ENCODE measurements around the gene DDA1.
"Not testable (repeated sequence)": the region's sequence is repeated elsewhere in the genome, so short reads cannot be mapped to it uniquely, and the experiment has no call there.

DDA1 gene

DNA sequence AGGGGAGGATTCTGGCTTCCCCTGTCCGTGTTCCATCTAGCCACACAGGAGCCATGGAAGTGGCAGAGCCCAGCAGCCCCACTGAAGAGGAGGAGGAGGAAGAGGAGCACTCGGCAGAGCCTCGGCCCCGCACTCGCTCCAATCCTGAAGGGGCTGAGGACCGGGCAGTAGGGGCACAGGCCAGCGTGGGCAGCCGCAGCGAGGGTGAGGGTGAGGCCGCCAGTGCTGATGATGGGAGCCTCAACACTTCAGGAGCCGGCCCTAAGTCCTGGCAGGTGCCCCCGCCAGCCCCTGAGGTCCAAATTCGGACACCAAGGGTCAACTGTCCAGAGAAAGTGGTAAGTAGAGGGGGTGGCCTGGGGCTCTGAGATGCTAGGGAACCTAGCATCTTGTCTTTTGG is 40.6 kb upstream of the DDA1 start (continued):
- no peak for TF ChIP-seq SCRT2 (tag by site-specific recombination; IDR thresholded peaks at IDR 0.05)
- no peak for TF ChIP-seq ZNF23 (tag by site-specific recombination; IDR thresholded peaks at IDR 0.05; ENCODE audit: borderline replicate concordance)
- no peak for TF ChIP-seq ZBTB7A (tag by site-specific recombination; IDR thresholded peaks at IDR 0.05; ENCODE audit: low read depth)
- TF ChIP-seq ZNF391 (tag by site-specific recombination; IDR thresholded peaks at IDR 0.05; ENCODE audit: borderline replicate concordance, low read depth): no peak
- no peak for TF ChIP-seq ZXDB (tag by site-specific recombination; IDR thresholded peaks at IDR 0.05)
- TF ChIP-seq ZNF629 (tag by site-specific recombination; IDR thresholded peaks at IDR 0.05): no peak
- no peak for TF ChIP-seq ZBTB20 (tag by site-specific recombination; IDR thresholded peaks at IDR 0.05)

DNA sequence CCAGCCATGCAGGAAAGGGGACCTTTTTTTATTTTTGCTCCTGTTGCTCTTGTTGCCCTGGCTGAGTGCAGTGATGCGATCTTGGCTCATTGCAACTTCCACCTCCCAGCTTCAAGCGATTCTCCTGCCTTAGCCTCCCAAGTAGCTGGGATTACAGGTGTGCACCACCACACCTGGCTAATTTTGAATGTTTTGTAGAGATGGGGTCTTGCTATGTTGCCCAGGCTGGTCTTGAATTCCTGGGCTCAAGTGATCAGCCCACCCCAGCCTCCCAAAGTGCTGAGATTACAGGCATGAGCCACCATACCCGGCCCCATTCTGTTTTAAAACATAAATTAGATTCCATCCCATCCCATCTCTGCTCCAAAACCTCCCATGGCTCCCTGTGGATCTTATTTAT is 34.5 kb upstream of the DDA1 start:
- CTCF ChIA-PET; H3K27ac ChIP-seq (ENCODE audit: extremely low read depth, low read depth, low read length); H3K4me1 ChIP-seq (ENCODE audit: control insufficient read depth, insufficient read depth, low read length); H3K9me3 ChIP-seq (ENCODE audit: control insufficient read depth, insufficient read depth, low read depth, low read length); H3K4me3 ChIP-seq (ENCODE audit: low read depth, low read length): not testable (repeated sequence)
- H3K36me3 ChIP-seq (ENCODE audit: control insufficient read depth in 2 of 2, insufficient read depth in 1 of 2, low read length in 2 of 2): peaks cover 27 to 70% of the 10 kb centered on the region in 2 experiments
- POLR2A ChIA-PET: interaction anchor here (2.1 kb wide), 1 partner anchor 8 kb away, joined by 5 read pairs; no protein-coding TSS in a partner anchor
- TF ChIP-seq ZNF121 (tag by site-specific recombination; IDR thresholded peaks at IDR 0.05): peak; percentile 83; the same call in 1 of the 2 replicates

DNA sequence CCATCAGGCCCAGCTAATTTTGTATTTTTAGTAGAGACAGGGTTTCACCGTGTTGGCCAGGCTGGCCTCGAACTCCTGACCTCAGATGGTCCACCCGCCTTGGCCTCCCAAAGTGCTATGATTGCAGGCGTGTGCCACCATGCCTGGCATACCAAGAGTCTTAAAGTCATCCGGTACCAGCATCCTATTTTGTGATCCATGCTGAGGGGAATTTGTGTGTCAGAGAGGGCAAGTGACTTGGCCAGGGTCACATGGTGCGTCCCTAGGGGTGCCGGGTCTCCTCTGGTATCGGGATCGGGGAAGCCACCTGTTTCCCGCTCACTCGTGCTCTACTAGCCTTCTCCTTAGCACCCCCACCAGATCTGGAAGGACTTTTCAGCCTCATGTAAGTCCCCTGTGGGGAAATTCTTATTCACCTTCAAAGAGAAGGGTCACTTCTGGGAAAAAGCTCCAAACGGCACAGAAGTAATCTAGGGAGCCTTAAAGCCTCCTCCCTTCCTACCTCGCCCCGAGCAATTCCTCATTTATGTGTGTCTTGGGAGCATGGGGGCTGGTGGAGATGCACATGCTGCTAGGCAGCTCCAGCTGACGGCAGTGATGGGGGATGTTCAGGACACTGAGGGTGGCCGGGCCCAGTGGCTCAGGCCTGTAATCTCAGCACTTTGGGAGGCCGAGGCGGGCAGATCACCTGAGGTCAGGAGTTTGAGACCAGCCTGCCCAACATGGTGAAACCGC is 33.8 kb upstream of the DDA1 start:
- Histone ChIP-seq H3K27ac (ENCODE audit: extremely low read depth, low read depth, low read length) (no peak overlapping the region), H3K4me1 (ENCODE audit: control insufficient read depth, insufficient read depth, low read length) (no peaks in the 10 kb centered on the region), H3K4me3 (ENCODE audit: low read depth, low read length) (no peak overlapping the region), H3K36me3 (ENCODE audit: control insufficient read depth in 2 of 2, insufficient read depth in 1 of 2, low read length in 2 of 2) (peaks cover 27 to 65% of the 10 kb centered on the region in 2 experiments), H3K9me3 (ENCODE audit: control insufficient read depth, insufficient read depth, low read depth, low read length) (no peaks in the 10 kb centered on the region)
- CTCF ChIA-PET: no interaction called here
- POLR2A ChIA-PET: interaction anchor here (2.1 kb wide), 1 partner anchor 9 kb away, joined by 5 read pairs; no protein-coding TSS in a partner anchor
- TF ChIP-seq, protein P1, sequence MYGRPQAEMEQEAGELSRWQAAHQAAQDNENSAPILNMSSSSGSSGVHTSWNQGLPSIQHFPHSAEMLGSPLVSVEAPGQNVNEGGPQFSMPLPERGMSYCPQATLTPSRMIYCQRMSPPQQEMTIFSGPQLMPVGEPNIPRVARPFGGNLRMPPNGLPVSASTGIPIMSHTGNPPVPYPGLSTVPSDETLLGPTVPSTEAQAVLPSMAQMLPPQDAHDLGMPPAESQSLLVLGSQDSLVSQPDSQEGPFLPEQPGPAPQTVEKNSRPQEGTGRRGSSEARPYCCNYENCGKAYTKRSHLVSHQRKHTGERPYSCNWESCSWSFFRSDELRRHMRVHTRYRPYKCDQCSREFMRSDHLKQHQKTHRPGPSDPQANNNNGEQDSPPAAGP (tag by site-specific recombination; IDR thresholded peaks at IDR 0.05): no peak
- TF ChIP-seq ZNF223 (tag by site-specific recombination; IDR thresholded peaks at IDR 0.05) (no peak), ZNF561 (tag by site-specific recombination; IDR thresholded peaks at IDR 0.05; ENCODE audit: borderline replicate concordance) (no peak), ZNF626 (tag by site-specific recombination; IDR thresholded peaks at IDR 0.05) (no peak), SP7 (tag by site-specific recombination; IDR thresholded peaks at IDR 0.05) (no peak), ZBTB17 (tag by site-specific recombination; IDR thresholded peaks at IDR 0.05) (no peak), PRDM1 (tag by site-specific recombination; IDR thresholded peaks at IDR 0.05) (no peak), HOXA7 (CRISPR knock-in tag; IDR thresholded peaks at IDR 0.05; ENCODE audit: borderline replicate concordance) (no peak)
- TF ChIP-seq, protein P2, sequence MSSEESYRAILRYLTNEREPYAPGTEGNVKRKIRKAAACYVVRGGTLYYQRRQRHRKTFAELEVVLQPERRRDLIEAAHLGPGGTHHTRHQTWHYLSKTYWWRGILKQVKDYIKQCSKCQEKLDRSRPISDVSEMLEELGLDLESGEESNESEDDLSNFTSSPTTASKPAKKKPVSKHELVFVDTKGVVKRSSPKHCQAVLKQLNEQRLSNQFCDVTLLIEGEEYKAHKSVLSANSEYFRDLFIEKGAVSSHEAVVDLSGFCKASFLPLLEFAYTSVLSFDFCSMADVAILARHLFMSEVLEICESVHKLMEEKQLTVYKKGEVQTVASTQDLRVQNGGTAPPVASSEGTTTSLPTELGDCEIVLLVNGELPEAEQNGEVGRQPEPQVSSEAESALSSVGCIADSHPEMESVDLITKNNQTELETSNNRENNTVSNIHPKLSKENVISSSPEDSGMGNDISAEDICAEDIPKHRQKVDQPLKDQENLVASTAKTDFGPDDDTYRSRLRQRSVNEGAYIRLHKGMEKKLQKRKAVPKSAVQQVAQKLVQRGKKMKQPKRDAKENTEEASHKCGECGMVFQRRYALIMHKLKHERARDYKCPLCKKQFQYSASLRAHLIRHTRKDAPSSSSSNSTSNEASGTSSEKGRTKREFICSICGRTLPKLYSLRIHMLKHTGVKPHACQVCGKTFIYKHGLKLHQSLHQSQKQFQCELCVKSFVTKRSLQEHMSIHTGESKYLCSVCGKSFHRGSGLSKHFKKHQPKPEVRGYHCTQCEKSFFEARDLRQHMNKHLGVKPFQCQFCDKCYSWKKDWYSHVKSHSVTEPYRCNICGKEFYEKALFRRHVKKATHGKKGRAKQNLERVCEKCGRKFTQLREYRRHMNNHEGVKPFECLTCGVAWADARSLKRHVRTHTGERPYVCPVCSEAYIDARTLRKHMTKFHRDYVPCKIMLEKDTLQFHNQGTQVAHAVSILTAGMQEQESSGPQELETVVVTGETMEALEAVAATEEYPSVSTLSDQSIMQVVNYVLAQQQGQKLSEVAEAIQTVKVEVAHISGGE (tag by site-specific recombination; conservative IDR thresholded peaks at IDR 0.05; ENCODE audit: low read depth): no peak
- TF ChIP-seq, protein P3, sequence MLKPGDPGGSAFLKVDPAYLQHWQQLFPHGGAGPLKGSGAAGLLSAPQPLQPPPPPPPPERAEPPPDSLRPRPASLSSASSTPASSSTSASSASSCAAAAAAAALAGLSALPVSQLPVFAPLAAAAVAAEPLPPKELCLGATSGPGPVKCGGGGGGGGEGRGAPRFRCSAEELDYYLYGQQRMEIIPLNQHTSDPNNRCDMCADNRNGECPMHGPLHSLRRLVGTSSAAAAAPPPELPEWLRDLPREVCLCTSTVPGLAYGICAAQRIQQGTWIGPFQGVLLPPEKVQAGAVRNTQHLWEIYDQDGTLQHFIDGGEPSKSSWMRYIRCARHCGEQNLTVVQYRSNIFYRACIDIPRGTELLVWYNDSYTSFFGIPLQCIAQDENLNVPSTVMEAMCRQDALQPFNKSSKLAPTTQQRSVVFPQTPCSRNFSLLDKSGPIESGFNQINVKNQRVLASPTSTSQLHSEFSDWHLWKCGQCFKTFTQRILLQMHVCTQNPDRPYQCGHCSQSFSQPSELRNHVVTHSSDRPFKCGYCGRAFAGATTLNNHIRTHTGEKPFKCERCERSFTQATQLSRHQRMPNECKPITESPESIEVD (tag by site-specific recombination; IDR thresholded peaks at IDR 0.05): no peak
- TF ChIP-seq, protein P4, sequence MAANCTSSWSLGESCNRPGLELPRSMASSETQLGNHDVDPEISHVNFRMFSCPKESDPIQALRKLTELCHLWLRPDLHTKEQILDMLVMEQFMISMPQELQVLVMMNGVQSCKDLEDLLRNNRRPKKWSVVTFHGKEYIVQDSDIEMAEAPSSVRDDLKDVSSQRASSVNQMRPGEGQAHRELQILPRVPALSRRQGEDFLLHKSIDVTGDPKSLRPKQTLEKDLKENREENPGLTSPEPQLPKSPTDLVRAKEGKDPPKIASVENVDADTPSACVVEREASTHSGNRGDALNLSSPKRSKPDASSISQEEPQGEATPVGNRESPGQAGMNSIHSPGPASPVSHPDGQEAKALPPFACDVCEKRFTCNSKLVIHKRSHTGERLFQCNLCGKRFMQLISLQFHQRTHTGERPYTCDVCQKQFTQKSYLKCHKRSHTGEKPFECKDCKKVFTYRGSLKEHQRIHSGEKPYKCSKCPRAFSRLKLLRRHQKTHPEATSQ (tag by site-specific recombination; IDR thresholded peaks at IDR 0.05): no peak

Data from HEK293 (cell line).